MM.1S (cell line): Measurements from ENCODE around the gene CALD1.

ENCODE experiments used
- CTCF ChIP-seq: fragments of 300-600 bp; sonication (generic); IDR thresholded peaks from 2 replicates; pipeline ENCODE4 v1.5.1; 2016; ENCODE audit warnings: antibody characterized with exemption, low read length, mixed read lengths
- EZH2 ChIP-seq: fragments of 300-600 bp; sonication (generic); optimal IDR thresholded peaks from 2 replicates; pipeline ENCODE3; 2017; ENCODE audit warnings: low read depth, mild to moderate bottlenecking, antibody characterized with exemption, low read length, mixed read lengths
- EZH2phosphoT487 ChIP-seq: fragments of 300-600 bp; sonication (generic); IDR thresholded peaks from 2 replicates; pipeline ENCODE4 v1.6.1; 2018; ENCODE audit warnings: antibody characterized with exemption, low read length

DNA sequence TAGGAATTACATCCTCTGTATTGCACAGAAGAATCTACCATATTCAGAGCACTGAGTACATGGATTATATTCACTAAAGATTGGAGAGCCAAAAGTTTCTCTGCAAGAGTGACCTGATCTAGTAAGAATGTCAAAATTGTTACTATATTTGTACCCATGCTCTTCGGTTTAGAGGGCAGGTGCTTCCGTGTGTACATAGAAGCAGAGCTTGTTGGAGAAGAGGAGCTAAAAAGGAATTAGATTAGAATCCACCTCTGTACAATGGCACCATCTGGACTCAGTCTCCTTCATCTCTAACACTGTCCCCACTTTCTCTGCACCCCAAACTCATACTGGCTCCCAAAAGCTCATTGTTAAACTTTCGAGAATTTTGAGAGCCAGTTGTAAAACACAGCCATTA, 8.3 kb downstream of the CALD1 start:
- TF ChIP-seq CTCF (no peak), EZH2 (no peak), EZH2phosphoT487 (no peak)
